Fibroblast of lung (primary cell): ENCODE results near the gene ANXA3. TPM values are rescaled to one million over a fixed set of nuclear protein-coding genes. Genes with fewer than 3 reads are reported as not detected.
A peak's percentile ranks its signal among the peaks of the same experiment; 100 is the strongest.

Experiments used
- DNase-seq, 2 donors: peaks; one replicate each; pipeline versions ENCODE4 v3.0.0 to v3.0.0-alpha.2; 2010; ENCODE audit warnings: low read depth in 2 of 2
- H2AFZ ChIP-seq: 2 replicates; pipeline ENCODE4 v1.5.1; 2012; ENCODE audit warnings: low read length, control low read depth, inconsistent platforms
- H3K27ac ChIP-seq: 2 replicates; pipeline ENCODE4 v1.5.1; 2011; ENCODE audit warnings: low read length, control low read depth; ENCODE audit not compliant: insufficient read depth
- H3K27me3 ChIP-seq: 2 replicates; pipeline ENCODE4 v1.5.1; 2011; ENCODE audit warnings: mild to moderate bottlenecking, low read length; ENCODE audit not compliant: control insufficient read depth, insufficient read depth
- H3K36me3 ChIP-seq: 2 replicates; pipeline ENCODE4 v1.5.1; 2011; ENCODE audit warnings: low read length; ENCODE audit not compliant: control insufficient read depth, insufficient read depth
- H3K4me1 ChIP-seq: 2 replicates; pipeline ENCODE4 v1.5.1; 2011; ENCODE audit warnings: low read length; ENCODE audit not compliant: control insufficient read depth, insufficient read depth; ENCODE audit errors: extremely low read depth
- H3K4me2 ChIP-seq: 2 replicates; pipeline ENCODE4 v1.5.1; 2011; ENCODE audit warnings: low read length, control low read depth; ENCODE audit not compliant: insufficient read depth; ENCODE audit errors: extremely low read depth
- H3K4me3 ChIP-seq, 4 experiments: fragments of 200-600 bp in 1 of 4; sonication (generic) in 1 of 4; replicated peaks in 1 of 4; 2 replicates each; pipeline ENCODE4 v1.5.1; 2011 to 2016; ENCODE audit warnings: low read length in 4 of 4, low read depth in 3 of 4, mild to moderate bottlenecking in 3 of 4, control low read depth in 2 of 4, inconsistent platforms in 1 of 4, mixed read lengths in 1 of 4; ENCODE audit not compliant: insufficient read depth in 1 of 4; ENCODE audit errors: control extremely low read depth in 1 of 4
- H3K79me2 ChIP-seq: 2 replicates; pipeline ENCODE4 v1.5.1; 2012; ENCODE audit warnings: mild to moderate bottlenecking, low read length, inconsistent platforms; ENCODE audit not compliant: control insufficient read depth, insufficient read depth
- H3K9ac ChIP-seq: 2 replicates; pipeline ENCODE4 v1.5.1; 2011; ENCODE audit warnings: mild to moderate bottlenecking, low read length, control low read depth; ENCODE audit not compliant: insufficient read depth
- H3K9me3 ChIP-seq: 2 replicates; pipeline ENCODE4 v1.5.1; 2012; ENCODE audit warnings: low read depth, low read length; ENCODE audit not compliant: control insufficient read depth, insufficient read depth
- H4K20me1 ChIP-seq: 2 replicates; pipeline ENCODE4 v1.5.1; 2011; ENCODE audit warnings: low read length; ENCODE audit not compliant: control insufficient read depth, insufficient read depth; ENCODE audit errors: extremely low read depth
- EZH2 ChIP-seq: IDR thresholded peaks from 2 replicates; pipeline ENCODE4 v1.5.1; 2012; ENCODE audit warnings: low read length, control low read depth, mild to moderate bottlenecking; ENCODE audit errors: missing control alignments
- polyA plus RNA-seq, 2 donors: library from polyadenylated mRNA; depleted of rRNA in 1 of 2; stranded (reverse) in 1 of 2; unstranded in 1 of 2; fragments of >200 nt; gene quantifications; 2 replicates each; pipeline ENCODE4 v1.2.1, GENCODE V29; 2011 to 2012; ENCODE audit warnings: missing spikeins in 1 of 2
- total RNA-seq: library from RNA; depleted of rRNA; stranded (reverse); fragments of >200 nt; gene quantifications from 2 replicates; pipeline ENCODE4 v1.2.1, GENCODE V29; 2014
- TF ChIP-seq, protein P1 (sequence below), 2 donors: IDR thresholded peaks in 1 of 2; conservative IDR thresholded peaks in 1 of 2; 1 replicate in 1 of 2; 2 replicates in 1 of 2; pipeline ENCODE4 v1.5.1; 2011 to 2012; ENCODE audit warnings: low read length in 2 of 2, control low read depth in 1 of 2, inconsistent platforms in 1 of 2, low read depth in 1 of 2, mild to moderate bottlenecking in 1 of 2

The ANXA3 gene
- total and polyA plus RNA-seq, 2 donors (not counting 1 experiment from before 2014, with no cell fraction given): 9.7 to 9.9 TPM

DNA sequence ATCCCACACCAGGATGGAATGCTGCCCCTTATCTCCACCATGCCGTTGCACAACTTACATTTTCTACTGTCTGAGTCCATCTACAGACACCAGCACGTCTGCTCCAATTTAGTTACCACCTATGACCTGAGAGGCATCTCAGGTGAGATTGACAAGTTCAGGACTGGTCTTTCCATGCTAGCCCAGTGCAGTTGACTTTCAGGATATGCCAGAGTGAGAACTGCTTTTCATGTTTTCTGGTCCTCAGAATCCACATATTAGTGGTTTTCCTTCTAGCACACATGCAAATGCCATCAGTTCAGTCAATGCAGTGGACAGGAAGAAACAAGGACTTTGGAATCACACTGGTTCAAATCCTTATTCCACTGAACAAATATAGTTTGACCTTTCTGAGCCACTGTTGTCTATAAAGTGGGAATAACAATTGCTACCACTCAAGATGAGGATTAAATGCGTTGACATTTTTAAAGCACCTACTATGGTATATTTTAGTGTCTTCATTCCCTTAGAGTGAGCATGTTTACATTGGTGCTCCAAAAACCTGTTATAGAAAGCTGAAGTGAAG, 38.1 kb upstream of the ANXA3 start:
- Histone ChIP-seq H3K79me2 (no peaks in the 10 kb centered on the region), H3K4me1 (no peaks in the 10 kb centered on the region), H3K36me3 (no peaks in the 10 kb centered on the region), H3K4me3 (no peak overlapping the region), H3K9ac (no peak overlapping the region), H2AFZ (no peak overlapping the region), H3K9me3 (no peaks in the 10 kb centered on the region), H4K20me1 (no peaks in the 10 kb centered on the region), H3K4me2 (no peak overlapping the region), H3K27ac (no peak overlapping the region), H3K27me3 (no peaks in the 10 kb centered on the region)
- DNase-seq: no peak
- no peak for TF ChIP-seq EZH2
- TF ChIP-seq, protein P1, sequence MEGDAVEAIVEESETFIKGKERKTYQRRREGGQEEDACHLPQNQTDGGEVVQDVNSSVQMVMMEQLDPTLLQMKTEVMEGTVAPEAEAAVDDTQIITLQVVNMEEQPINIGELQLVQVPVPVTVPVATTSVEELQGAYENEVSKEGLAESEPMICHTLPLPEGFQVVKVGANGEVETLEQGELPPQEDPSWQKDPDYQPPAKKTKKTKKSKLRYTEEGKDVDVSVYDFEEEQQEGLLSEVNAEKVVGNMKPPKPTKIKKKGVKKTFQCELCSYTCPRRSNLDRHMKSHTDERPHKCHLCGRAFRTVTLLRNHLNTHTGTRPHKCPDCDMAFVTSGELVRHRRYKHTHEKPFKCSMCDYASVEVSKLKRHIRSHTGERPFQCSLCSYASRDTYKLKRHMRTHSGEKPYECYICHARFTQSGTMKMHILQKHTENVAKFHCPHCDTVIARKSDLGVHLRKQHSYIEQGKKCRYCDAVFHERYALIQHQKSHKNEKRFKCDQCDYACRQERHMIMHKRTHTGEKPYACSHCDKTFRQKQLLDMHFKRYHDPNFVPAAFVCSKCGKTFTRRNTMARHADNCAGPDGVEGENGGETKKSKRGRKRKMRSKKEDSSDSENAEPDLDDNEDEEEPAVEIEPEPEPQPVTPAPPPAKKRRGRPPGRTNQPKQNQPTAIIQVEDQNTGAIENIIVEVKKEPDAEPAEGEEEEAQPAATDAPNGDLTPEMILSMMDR (conservative IDR thresholded peaks at IDR 0.05 in 1 of 2, IDR thresholded peaks at IDR 0.05 in 1 of 2; ENCODE audit: low read depth in 1 of 2, low read length in 2 of 2): no peak

DNA sequence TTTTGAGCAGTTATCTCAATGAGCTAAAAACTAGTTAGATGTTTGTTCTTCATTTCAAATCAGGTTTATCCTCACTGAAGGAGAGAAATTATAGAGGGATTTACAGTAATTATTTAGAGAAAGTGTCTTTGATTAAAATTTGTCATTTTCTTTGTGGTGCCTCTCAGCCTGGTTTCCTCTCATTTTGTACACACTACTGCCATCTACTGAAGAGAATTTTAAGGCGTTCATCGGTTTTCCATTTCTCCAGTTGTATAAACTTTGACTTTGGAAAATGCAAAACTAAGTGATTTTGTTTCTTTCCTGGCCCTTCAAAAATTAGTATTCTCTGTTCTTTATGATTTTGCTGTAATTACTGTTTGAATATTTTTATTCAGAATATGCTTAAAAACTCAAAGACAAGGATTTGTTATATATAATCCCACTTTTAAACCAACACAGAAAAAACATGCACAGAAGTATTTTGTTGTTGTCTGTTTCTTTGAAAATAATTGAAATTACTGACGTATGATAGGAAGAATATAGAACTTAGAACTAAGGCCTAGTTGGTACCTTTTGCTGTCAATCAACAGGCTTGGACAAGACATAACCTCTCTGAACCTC, 34.4 kb upstream of the ANXA3 start:
- peak; percentile 24 to 62 for DNase-seq
- TF ChIP-seq, protein P1 (conservative IDR thresholded peaks at IDR 0.05 in 1 of 2, IDR thresholded peaks at IDR 0.05 in 1 of 2; ENCODE audit: low read depth in 1 of 2, low read length in 2 of 2): peak; percentile 61 to 65
- no peak for TF ChIP-seq EZH2
- Histone ChIP-seq H3K9ac (no peak overlapping the region), H3K27me3 (no peaks in the 10 kb centered on the region), H3K4me1 (no peaks in the 10 kb centered on the region), H3K4me3 (no peak overlapping the region), H3K9me3 (no peaks in the 10 kb centered on the region), H3K79me2 (no peaks in the 10 kb centered on the region), H3K27ac (no peak overlapping the region), H3K36me3 (no peaks in the 10 kb centered on the region), H4K20me1 (no peaks in the 10 kb centered on the region), H2AFZ (no peak overlapping the region), H3K4me2 (no peak overlapping the region)

DNA sequence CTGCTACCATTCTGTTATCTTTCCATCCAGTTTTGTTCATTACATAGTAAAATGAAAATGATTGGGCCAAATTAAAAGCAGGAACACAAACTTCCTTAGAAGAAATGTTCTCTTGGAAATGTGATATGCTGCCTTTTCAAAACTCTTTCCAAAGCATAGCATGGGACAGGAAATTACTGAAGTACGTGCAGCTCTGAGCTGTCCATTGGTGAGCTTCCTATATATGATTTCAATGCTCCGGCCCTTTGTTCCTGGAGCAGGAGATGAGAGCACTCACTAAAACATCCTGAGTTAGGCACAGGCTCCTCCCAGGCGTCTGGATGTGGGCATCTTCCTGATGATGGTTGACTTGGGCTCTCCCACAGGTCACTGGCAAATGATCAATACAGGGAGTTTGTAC, 33.0 kb upstream of the ANXA3 start:
- Histone ChIP-seq H2AFZ (no peak overlapping the region), H4K20me1 (no peaks in the 10 kb centered on the region), H3K36me3 (no peaks in the 10 kb centered on the region), H3K27ac (no peak overlapping the region), H3K79me2 (no peaks in the 10 kb centered on the region), H3K4me1 (no peaks in the 10 kb centered on the region), H3K4me2 (no peak overlapping the region), H3K9me3 (no peaks in the 10 kb centered on the region), H3K4me3 (no peak overlapping the region), H3K9ac (no peak overlapping the region), H3K27me3 (no peaks in the 10 kb centered on the region)
- TF ChIP-seq, protein P1 (conservative IDR thresholded peaks at IDR 0.05 in 1 of 2, IDR thresholded peaks at IDR 0.05 in 1 of 2; ENCODE audit: low read depth in 1 of 2, low read length in 2 of 2): no peak
- TF ChIP-seq EZH2: no peak
- no peak for DNase-seq
